Uterus (tissue), 4 donors: ENCODE results near the gene KIF1B. TPM values are rescaled to one million over a fixed set of nuclear protein-coding genes. Genes with fewer than 3 reads are reported as not detected.

Source experiments
- DNase-seq, 2 donors: peaks; one replicate each; pipeline ENCODE4 v3.0.0-alpha.2; 2019 to 2020
- H3K27ac ChIP-seq, 2 donors: fragments of 200-600 bp; sonication (generic); 1 replicate in 1 of 2; 2 replicates in 1 of 2; pipeline ENCODE4 v1.5.1; 2016 to 2018
- H3K27me3 ChIP-seq, 2 donors: fragments of 200-600 bp; sonication (generic); one replicate each; pipeline ENCODE4 v1.5.1; 2018 to 2019; ENCODE audit warnings: control low read depth in 1 of 2
- H3K36me3 ChIP-seq, 2 donors: fragments of 200-600 bp; sonication (generic); one replicate each; pipeline ENCODE4 v1.5.1; 2019; ENCODE audit warnings: control low read depth in 1 of 2
- H3K4me1 ChIP-seq, 2 donors: fragments of 200-600 bp; sonication (generic); one replicate each; pipeline ENCODE4 v1.5.1; 2018 to 2019; ENCODE audit warnings: control low read depth in 1 of 2
- H3K4me3 ChIP-seq, 2 donors: fragments of 200-600 bp; sonication (generic); 1 replicate in 1 of 2; 2 replicates in 1 of 2; pipeline ENCODE4 v1.5.1; 2018 to 2019; ENCODE audit warnings: mild to moderate bottlenecking in 1 of 2
- H3K9me3 ChIP-seq, 2 donors: fragments of 200-600 bp; sonication (generic); one replicate each; pipeline ENCODE4 v1.5.1; 2019; ENCODE audit warnings: control low read depth in 1 of 2
- CTCF ChIP-seq, 4 experiments: fragments of 200-600 bp in 2 of 4; fragments of 450-650 bp in 2 of 4; sonication (generic) in 2 of 4; IDR thresholded peaks; one replicate each; pipeline ENCODE4 v1.5.1; 2016 to 2019; ENCODE audit warnings: antibody characterized with exemption in 4 of 4, mild to moderate bottlenecking in 2 of 4, moderate library complexity in 1 of 4
- POLR2A ChIP-seq, 2 donors: fragments of 450-650 bp; IDR thresholded peaks; one replicate each; pipeline ENCODE4 v1.6.1; 2016; ENCODE audit warnings: antibody characterized with exemption in 2 of 2, mild to moderate bottlenecking in 1 of 2, moderate library complexity in 1 of 2
- intact Hi-C: fragments of 100-400 bp; cut with DNase I; formaldehyde crosslinking; loops from one replicate; pipeline ENCODE4 v1.15.1; 2023; ENCODE audit warnings: low total_unique reads
- total RNA-seq, 4 donors: library from RNA; depleted of rRNA in 3 of 4; stranded (reverse); fragments of >200 nt in 3 of 4; gene quantifications; one replicate each; pipeline versions ENCODE4 v1.1.0 to v1.2.4, GENCODE V29; 2014 to 2023
- donor health status: DM: yes; HTN: yes; CAD: no.

KIF1B gene
- total RNA-seq, 4 donors from 2014 or later: 26.4 to 89.6 (median 45.1) TPM

GRCh38 chr1:10170239-10170574 is 40.2 kb upstream of the KIF1B start:
- H3K27ac ChIP-seq: no peak overlapping the region
- TF ChIP-seq POLR2A (IDR thresholded peaks at IDR 0.05) (no peak), CTCF (IDR thresholded peaks at IDR 0.05) (no peak)
- H3K9me3 ChIP-seq: no peaks in the 10 kb centered on the region
- intact Hi-C loops: no loop called here
- H3K27me3 ChIP-seq: no peaks in the 10 kb centered on the region
- no peaks in the 10 kb centered on the region for H3K4me1 ChIP-seq
- no peak for DNase-seq
- no peaks in the 10 kb centered on the region for H3K36me3 ChIP-seq
- H3K4me3 ChIP-seq: no peak overlapping the region

GRCh38 chr1:10171105-10171767 is 39.1 kb upstream of the KIF1B start:
- H3K27ac ChIP-seq: no peak overlapping the region
- DNase-seq: no peak
- no peak overlapping the region for H3K4me3 ChIP-seq
- intact Hi-C loops: no loop called here
- no peaks in the 10 kb centered on the region for H3K9me3 ChIP-seq
- H3K36me3 ChIP-seq: no peaks in the 10 kb centered on the region
- no peak for TF ChIP-seq CTCF (IDR thresholded peaks at IDR 0.05)
- no peak for TF ChIP-seq POLR2A (IDR thresholded peaks at IDR 0.05)
- no peaks in the 10 kb centered on the region for H3K4me1 ChIP-seq
- H3K27me3 ChIP-seq: no peaks in the 10 kb centered on the region

- no peaks in the 10 kb centered on the region for H3K36me3 ChIP-seq
- intact Hi-C loops: no loop called here
- H3K4me3 ChIP-seq: no peak overlapping the region
- TF ChIP-seq CTCF (IDR thresholded peaks at IDR 0.05) (no peak), POLR2A (IDR thresholded peaks at IDR 0.05) (no peak)
- no peaks in the 10 kb centered on the region for H3K4me1 ChIP-seq
- no peak overlapping the region for H3K27ac ChIP-seq
- no peak for DNase-seq
- no peaks in the 10 kb centered on the region for H3K27me3 ChIP-seq
- H3K9me3 ChIP-seq: no peaks in the 10 kb centered on the region
Observed at GRCh38 chr1:10171995-10172669, 38.2 kb upstream of the KIF1B start.

GRCh38 chr1:10173582-10173981 is 36.8 kb upstream of the KIF1B start:
- Histone ChIP-seq H3K9me3 (no peaks in the 10 kb centered on the region), H3K27ac (no peak overlapping the region), H3K27me3 (no peaks in the 10 kb centered on the region), H3K4me3 (no peak overlapping the region), H3K4me1 (no peaks in the 10 kb centered on the region), H3K36me3 (no peaks in the 10 kb centered on the region)
- intact Hi-C loops: no loop called here
- DNase-seq: no peak
- no peak for TF ChIP-seq POLR2A (IDR thresholded peaks at IDR 0.05)
- no peak for TF ChIP-seq CTCF (IDR thresholded peaks at IDR 0.05)

- no peak for DNase-seq
- Histone ChIP-seq H3K4me1 (no peaks in the 10 kb centered on the region), H3K9me3 (no peaks in the 10 kb centered on the region), H3K27me3 (no peaks in the 10 kb centered on the region), H3K4me3 (no peak overlapping the region), H3K27ac (no peak overlapping the region), H3K36me3 (no peaks in the 10 kb centered on the region)
- TF ChIP-seq POLR2A (IDR thresholded peaks at IDR 0.05): no peak
- no peak for TF ChIP-seq CTCF (IDR thresholded peaks at IDR 0.05)
- intact Hi-C loops: no loop called here
Observed at GRCh38 chr1:10177876-10178275, 32.5 kb upstream of the KIF1B start.
